Fibroblast of lung (primary cell): ENCODE results near the gene ATCAY.

Experiments used
- EZH2 ChIP-seq: IDR thresholded peaks from 2 replicates; pipeline ENCODE4 v1.5.1; 2012; ENCODE audit warnings: low read length, control low read depth, mild to moderate bottlenecking; ENCODE audit errors: missing control alignments
- TF ChIP-seq, protein P1 (sequence below), 2 donors: IDR thresholded peaks in 1 of 2; conservative IDR thresholded peaks in 1 of 2; 1 replicate in 1 of 2; 2 replicates in 1 of 2; pipeline ENCODE4 v1.5.1; 2011 to 2012; ENCODE audit warnings: low read length in 2 of 2, control low read depth in 1 of 2, inconsistent platforms in 1 of 2, low read depth in 1 of 2, mild to moderate bottlenecking in 1 of 2

DNA sequence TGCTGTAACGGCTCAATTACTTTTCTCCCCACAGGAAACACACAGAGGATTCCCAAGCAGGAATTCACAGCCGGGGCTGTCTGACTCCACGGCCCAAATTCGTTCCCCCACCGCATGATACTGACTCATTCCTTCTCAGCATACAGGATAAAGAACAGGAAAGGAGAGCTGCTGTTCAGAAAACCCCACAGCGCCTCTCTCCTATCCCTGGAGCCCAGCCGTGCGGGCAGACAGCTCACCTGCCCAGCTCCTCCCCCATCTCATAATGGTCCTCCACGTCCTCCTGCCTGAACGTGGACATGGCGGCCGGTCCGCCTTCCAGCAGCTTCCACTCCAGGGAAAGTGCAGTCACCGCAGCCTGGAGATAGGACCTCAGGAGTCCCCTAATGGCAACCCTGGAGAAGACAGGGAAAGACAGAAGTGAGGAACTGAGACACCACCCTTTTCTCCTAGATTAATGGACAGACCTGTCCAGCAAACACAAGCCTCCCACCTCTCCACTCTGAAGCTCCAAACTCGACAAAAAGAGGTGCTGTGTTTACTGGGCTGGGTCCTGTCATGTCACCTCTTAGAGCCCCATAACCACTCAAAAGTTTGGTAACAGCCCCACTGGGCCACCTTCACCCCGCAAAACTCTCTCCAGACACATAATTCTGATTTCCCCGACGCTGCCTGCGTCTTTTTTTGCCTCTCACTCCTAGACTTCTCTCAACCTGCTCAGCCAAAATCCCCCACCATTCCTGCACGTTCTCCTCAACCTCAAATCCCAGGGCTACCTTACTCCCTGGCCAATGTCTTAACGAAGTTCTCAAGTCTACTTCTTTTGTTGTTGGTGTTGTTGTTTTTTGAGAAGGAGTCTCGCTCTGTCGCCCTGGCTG lies 89.2 kb downstream of the ATCAY start:
- TF ChIP-seq EZH2: no peak
- TF ChIP-seq, protein P1, sequence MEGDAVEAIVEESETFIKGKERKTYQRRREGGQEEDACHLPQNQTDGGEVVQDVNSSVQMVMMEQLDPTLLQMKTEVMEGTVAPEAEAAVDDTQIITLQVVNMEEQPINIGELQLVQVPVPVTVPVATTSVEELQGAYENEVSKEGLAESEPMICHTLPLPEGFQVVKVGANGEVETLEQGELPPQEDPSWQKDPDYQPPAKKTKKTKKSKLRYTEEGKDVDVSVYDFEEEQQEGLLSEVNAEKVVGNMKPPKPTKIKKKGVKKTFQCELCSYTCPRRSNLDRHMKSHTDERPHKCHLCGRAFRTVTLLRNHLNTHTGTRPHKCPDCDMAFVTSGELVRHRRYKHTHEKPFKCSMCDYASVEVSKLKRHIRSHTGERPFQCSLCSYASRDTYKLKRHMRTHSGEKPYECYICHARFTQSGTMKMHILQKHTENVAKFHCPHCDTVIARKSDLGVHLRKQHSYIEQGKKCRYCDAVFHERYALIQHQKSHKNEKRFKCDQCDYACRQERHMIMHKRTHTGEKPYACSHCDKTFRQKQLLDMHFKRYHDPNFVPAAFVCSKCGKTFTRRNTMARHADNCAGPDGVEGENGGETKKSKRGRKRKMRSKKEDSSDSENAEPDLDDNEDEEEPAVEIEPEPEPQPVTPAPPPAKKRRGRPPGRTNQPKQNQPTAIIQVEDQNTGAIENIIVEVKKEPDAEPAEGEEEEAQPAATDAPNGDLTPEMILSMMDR (conservative IDR thresholded peaks at IDR 0.05 in 1 of 2, IDR thresholded peaks at IDR 0.05 in 1 of 2; ENCODE audit: low read depth in 1 of 2, low read length in 2 of 2): peak; percentile 22 to 23
